GM12878 (cell line): Measurements from ENCODE around the gene C20orf96. TPM values are rescaled to one million over a fixed set of nuclear protein-coding genes. Genes with fewer than 3 reads are reported as not detected.
A peak's percentile ranks its signal among the peaks of the same experiment; 100 is the strongest.

Experiments used
- ATAC-seq: fragments of 200-7000 bp; cut with Tn5 transposase; 3 replicates; pipeline ENCODE4 v1.9.1; 2020; ENCODE audit warnings: mild to moderate bottlenecking, moderate library complexity
- BruUV-seq: library from RNA; stranded (reverse); fragments of 400-500 nt; replicated peaks from 2 replicates; lab custom pipeline; 2021; lab: Mats Ljungman, UMichigan
- CTCF ChIA-PET: fragments of 300-600 bp; sonication (Branson Sonifier 250); formaldehyde crosslinking; extraction: SDS; loops from one replicate; lab custom pipeline; 2021; ENCODE audit warnings: inconsistent platforms; lab: Yijun Ruan, JAX
- POLR2A ChIA-PET: fragments of 350-600 bp; formaldehyde crosslinking; extraction: SDS; loops from one replicate; lab custom pipeline; 2021; ENCODE audit warnings: inconsistent platforms; lab: Charles Lee
- RAD21 ChIA-PET: fragments of 300-600 bp; sonication (Branson Sonifier 250); formaldehyde crosslinking; loops from one replicate; lab custom pipeline; 2023; ENCODE audit warnings: antibody characterized with exemption; ENCODE audit not compliant: unreplicated experiment; lab: Charles Lee
- SMC1A ChIA-PET: fragments of 300-600 bp; sonication (Branson Sonifier 250); formaldehyde crosslinking; loops from one replicate; lab custom pipeline; 2023; ENCODE audit not compliant: unreplicated experiment, uncharacterized antibody; lab: Charles Lee
- DNase-seq: peaks from one replicate; pipeline ENCODE4 v3.0.0-alpha.2; 2011; ENCODE audit warnings: low read depth, low spot score
- FAIRE-seq: peaks from 3 replicates; lab custom pipeline; 2011; peaks lifted over from hg19 to GRCh38; lab: Jason Lieb, UNC
- H2AFZ ChIP-seq: 2 replicates; pipeline ENCODE4 v1.6.0; 2011; ENCODE audit warnings: low read depth, low read length, control low read depth; ENCODE audit not compliant: control insufficient read depth
- H3K27ac ChIP-seq: 2 replicates; pipeline ENCODE4 v1.5.1; 2011; ENCODE audit warnings: control low read depth; ENCODE audit not compliant: control insufficient read depth, insufficient read depth
- H3K27me3 ChIP-seq, 2 experiments: replicated peaks in 1 of 2; 2 replicates each; pipeline versions ENCODE4 v1.6.0 to v1.6.1; 2011; ENCODE audit warnings: low read length in 1 of 2; ENCODE audit not compliant: control insufficient read depth in 2 of 2, insufficient read depth in 2 of 2
- H3K36me3 ChIP-seq, 2 experiments: 2 replicates each; pipeline ENCODE4 v1.5.1; 2011; ENCODE audit warnings: low read length in 1 of 2; ENCODE audit not compliant: control insufficient read depth in 2 of 2, insufficient read depth in 2 of 2
- H3K4me1 ChIP-seq: 2 replicates; pipeline ENCODE4 v1.6.1; 2011; ENCODE audit warnings: mild to moderate bottlenecking, low read length, moderate library complexity, mixed read lengths; ENCODE audit not compliant: control insufficient read depth, insufficient read depth
- H3K4me2 ChIP-seq: 2 replicates; pipeline ENCODE4 v1.6.0; 2011; ENCODE audit warnings: control low read depth; ENCODE audit not compliant: control insufficient read depth, insufficient read depth
- H3K4me3 ChIP-seq: fragments of 200-600 bp; sonication (generic); 2 replicates; pipeline ENCODE4 v1.5.1; 2016
- H3K79me2 ChIP-seq: 2 replicates; pipeline ENCODE4 v1.6.0; 2011; ENCODE audit warnings: low read length; ENCODE audit not compliant: control insufficient read depth, insufficient read depth
- H3K9ac ChIP-seq: 2 replicates; pipeline ENCODE4 v1.8.0; 2011; ENCODE audit warnings: low read length, control low read depth, mixed read lengths; ENCODE audit not compliant: control insufficient read depth, insufficient read depth
- H3K9me3 ChIP-seq: replicated peaks from 3 replicates; pipeline ENCODE4 v1.5.1; 2011; ENCODE audit warnings: mild to moderate bottlenecking, low read length; ENCODE audit not compliant: control insufficient read depth, insufficient read depth
- H4K20me1 ChIP-seq: 2 replicates; pipeline ENCODE4 v1.6.0; 2011; ENCODE audit not compliant: control insufficient read depth, insufficient read depth
- ATF2 ChIP-seq: IDR thresholded peaks from 2 replicates; pipeline ENCODE4 v1.6.1; 2012; ENCODE audit warnings: low read length, inconsistent platforms
- GATAD2B ChIP-seq: fragments of 450-650 bp; conservative IDR thresholded peaks from 2 replicates; pipeline ENCODE4 v1.6.1; 2017; ENCODE audit warnings: low read depth, mild to moderate bottlenecking, moderate library complexity
- HDAC6 ChIP-seq: fragments of 200-600 bp; sonication (generic); IDR thresholded peaks from one replicate; pipeline ENCODE4 v1.8.0; 2017; ENCODE audit warnings: antibody characterized with exemption; ENCODE audit not compliant: unreplicated experiment
- IKZF2 ChIP-seq, 2 experiments: fragments of 450-650 bp; IDR thresholded peaks; 2 replicates each; pipeline ENCODE4 v1.6.1; 2017; ENCODE audit warnings: mild to moderate bottlenecking in 2 of 2, moderate library complexity in 2 of 2
- JUNB ChIP-seq: IDR thresholded peaks from 2 replicates; pipeline ENCODE4 v1.6.1; 2016; ENCODE audit warnings: antibody characterized with exemption, mild to moderate bottlenecking
- NKRF ChIP-seq: fragments of 450-650 bp; conservative IDR thresholded peaks from 2 replicates; pipeline ENCODE4 v1.6.1; 2017; ENCODE audit warnings: mild to moderate bottlenecking, moderate library complexity
- PAX5 ChIP-seq: IDR thresholded peaks from 2 replicates; pipeline ENCODE4 v1.6.1; 2011; ENCODE audit warnings: low read depth, low read length, borderline replicate concordance
- PML ChIP-seq: IDR thresholded peaks from 2 replicates; pipeline ENCODE4 v1.6.1; 2012; ENCODE audit warnings: low read length, inconsistent platforms
- SIX5 ChIP-seq: IDR thresholded peaks from 2 replicates; pipeline ENCODE4 v1.6.1; 2011; ENCODE audit warnings: mild to moderate bottlenecking, low read depth, low read length, moderate library complexity; ENCODE audit not compliant: severe bottlenecking
- TCF3 ChIP-seq: IDR thresholded peaks from 2 replicates; pipeline ENCODE4 v1.6.1; 2012; ENCODE audit warnings: low read depth, mild to moderate bottlenecking, low read length, borderline replicate concordance; ENCODE audit not compliant: insufficient read depth
- ZNF622 ChIP-seq: fragments of 450-650 bp; IDR thresholded peaks from 2 replicates; pipeline ENCODE4 v1.6.1; 2017; ENCODE audit warnings: mild to moderate bottlenecking, inconsistent platforms
- WGBS: methylation state at CpG from one replicate; pipeline ENCODE4 v1.1.6; 2016; ENCODE audit warnings: low lambda C conversion rate; ENCODE audit not compliant: insufficient replicate concordance, insufficient coverage; ENCODE audit errors: missing lambda C conversion rate; 5-methylcytosine and 5-hydroxymethylcytosine counted together
- in situ Hi-C: fragments of 300-500 bp; cut with MboI; formaldehyde crosslinking; loops from 9 replicates; pipeline ENCODE4 v1.14.3; 2018; ENCODE audit warnings: mixed read lengths
- intact Hi-C: fragments of 100-400 bp; cut with micrococcal nuclease; formaldehyde crosslinking; loops from one replicate; pipeline ENCODE4 v1.14.2; 2022; ENCODE audit not compliant: unreplicated experiment
- polyA plus RNA-seq, 11 experiments: library from polyadenylated mRNA; depleted of rRNA in 4 of 11; unstranded in 6 of 11; stranded (reverse) in 5 of 11; fragments of >200 nt; fragmentation: Nextera tagmentation in 4 of 11; fragmentation: Illumina TruSeq in 1 of 11; extraction: Ambion mirVana in 4 of 11; extraction: Trizol in 1 of 11; gene quantifications; 1 replicate in 1 of 11; 2 replicates in 10 of 11; pipeline versions ENCODE4 v1.2.1 to v1.2.3, GENCODE V29; 2011 to 2016; ENCODE audit warnings: inconsistent platforms in 2 of 11, missing spikeins in 2 of 11, low read depth in 1 of 11
- total RNA-seq, 4 experiments: library from RNA; depleted of rRNA in 3 of 4; stranded (reverse); fragments of >200 nt in 3 of 4; fragmentation: Illumina TruSeq in 1 of 4; extraction: Trizol in 1 of 4; gene quantifications; 2 replicates each; pipeline versions ENCODE4 v1.2.1 to v1.2.3, GENCODE V29; 2013 to 2021

C20orf96 gene
- total and polyA plus RNA-seq, 10 of the 15 experiments (the other 5 are each of a cell fraction or from before 2014, with no cell fraction given): 1.4 to 8.6 (median 5.9) TPM

- TF ChIP-seq NKRF (no peak), ATF2 (no peak)
Observed at GRCh38 chr20:242905-243304, 47.6 kb downstream of the C20orf96 start (continued).

- DNase-seq: no peak
Observed at GRCh38 chr20:237929-238328, 52.6 kb downstream of the C20orf96 start.

More at GRCh38 chr20:237929-238328, 52.6 kb downstream of the C20orf96 start:
- ChIA-PET RAD21 (interaction anchor here (1.5 to 1.9 kb wide), 2 partner anchors 29 to 93 kb away, joined by 3 to 6 read pairs; no protein-coding TSS in a partner anchor), CTCF (interaction anchor here (2.2 kb wide), 1 partner anchor 28 kb away, joined by 8 read pairs; no protein-coding TSS in a partner anchor), POLR2A (no interaction called here), SMC1A (interaction anchor here (1.0 to 1.6 kb wide), 3 partner anchors 10 to 28 kb away, joined by 3 to 5 read pairs (median 4); no protein-coding TSS in a partner anchor)
- 32% methylated on average over 3 of the region's 3 CpGs for WGBS
- no peaks in the 10 kb centered on the region for H3K36me3 ChIP-seq
- TF ChIP-seq TCF3 (no peak), SIX5 (no peak), PAX5 (no peak), PML (no peak), GATAD2B (no peak), IKZF2 (IDR thresholded peaks at IDR 0.05) (0 out of 4 replicates have a peak, but pooled peaks of 1 of the 2 experiments have one; percentile 7), HDAC6 (no peak), ZNF622 (no peak), JUNB (peak; percentile 51; the same call in 1 of the 2 replicates)
- no peaks in the 10 kb centered on the region for H3K79me2 ChIP-seq
- H3K27me3 ChIP-seq: no peaks in the 10 kb centered on the region
- H3K4me1 ChIP-seq: peaks cover 10% of the 10 kb centered on the region
- FAIRE-seq (no peak), ATAC-seq (peak; percentile 61)
- no peaks in the 10 kb centered on the region for H4K20me1 ChIP-seq
- intact Hi-C loops (no loop called here), in situ Hi-C loops (no loop called here)
- no TSS peak for BruUV-seq
- no peak overlapping the region for H3K9ac ChIP-seq
- peak overlapping the region; percentile 61 for H3K4me2 ChIP-seq
- peak overlapping the region; percentile 22; the same call in 1 of the 2 replicates for H3K4me3 ChIP-seq
- H3K27ac ChIP-seq: 0 out of 2 replicates have a peak overlapping the region, but pooled peaks have one; percentile 9
- peak overlapping the region; percentile 80 for H2AFZ ChIP-seq
- H3K9me3 ChIP-seq: no peaks in the 10 kb centered on the region
